HepG2 (cell line): ENCODE results near the gene SLC9A5. TPM values are rescaled to one million over a fixed set of nuclear protein-coding genes. Genes with fewer than 3 reads are reported as not detected.

Source experiments
- ATAC-seq: fragments of 200-7000 bp; cut with Tn5 transposase; 3 replicates; pipeline ENCODE4 v1.9.1; 2020; ENCODE audit warnings: mild to moderate bottlenecking, moderate library complexity
- BruUV-seq: library from RNA; stranded (reverse); fragments of 400-500 nt; replicated peaks from 2 replicates; lab custom pipeline; 2021; lab: Mats Ljungman, UMichigan
- CTCF ChIA-PET: fragments of 300-600 bp; formaldehyde crosslinking; extraction: SDS; loops from one replicate; lab custom pipeline; 2021; ENCODE audit warnings: low total read pairs, inconsistent platforms, low intra/inter-chr PET ratio; lab: Yijun Ruan, JAX
- POLR2A ChIA-PET: fragments of 350-600 bp; sonication (Branson Sonifier 250); formaldehyde crosslinking; loops from one replicate; lab custom pipeline; 2020; ENCODE audit warnings: antibody characterized with exemption, inconsistent platforms; lab: Yijun Ruan, JAX
- DNase-seq: peaks from one replicate; pipeline ENCODE4 v3.0.0-alpha.2; 2015; ENCODE audit warnings: low spot score
- FAIRE-seq: peaks from 3 replicates; lab custom pipeline; 2011; peaks lifted over from hg19 to GRCh38; lab: Jason Lieb, UNC
- H2AFZ ChIP-seq: one replicate; pipeline ENCODE4 v1.6.1; 2011; ENCODE audit warnings: low read length, inconsistent platforms
- H3K27ac ChIP-seq: fragments of 300-600 bp; 3 replicates; pipeline ENCODE4 v1.8.0; 2011; ENCODE audit warnings: mixed run types, mild to moderate bottlenecking, mixed read lengths, low read length, inconsistent platforms; ENCODE audit not compliant: insufficient read depth; ENCODE audit errors: extremely low read length
- H3K27me3 ChIP-seq, 2 experiments: fragments of 200-600 bp in 1 of 2; 2 replicates in 1 of 2; 3 replicates in 1 of 2; pipeline versions ENCODE4 v1.6.0 to v1.8.0; 2011; ENCODE audit warnings: low read length in 2 of 2, mild to moderate bottlenecking in 2 of 2, moderate library complexity in 2 of 2, inconsistent platforms in 1 of 2; ENCODE audit not compliant: insufficient read depth in 2 of 2, control insufficient read depth in 1 of 2
- H3K36me3 ChIP-seq, 2 experiments: fragments of 200-600 bp in 1 of 2; replicated peaks in 1 of 2; 2 replicates in 1 of 2; 3 replicates in 1 of 2; pipeline versions ENCODE4 v1.5.1 to v1.8.0; 2011; ENCODE audit warnings: low read length in 2 of 2, inconsistent platforms in 1 of 2; ENCODE audit not compliant: insufficient read depth in 2 of 2, control insufficient read depth in 1 of 2
- H3K4me1 ChIP-seq: 2 replicates; pipeline ENCODE4 v1.5.1; 2012; ENCODE audit warnings: low read length, inconsistent platforms; ENCODE audit not compliant: insufficient read depth
- H3K4me2 ChIP-seq: 2 replicates; pipeline ENCODE4 v1.6.0; 2011; ENCODE audit warnings: low read depth, low read length, inconsistent platforms
- H3K4me3 ChIP-seq, 3 experiments: fragments of 200-600 bp in 1 of 3; sonication (generic), shearing (Covaris generic) in 1 of 3; replicated peaks in 1 of 3; 2 replicates each; pipeline ENCODE4 v1.5.1; 2011 to 2016; ENCODE audit warnings: low read length in 3 of 3, inconsistent platforms in 2 of 3, low read depth in 2 of 3, mild to moderate bottlenecking in 2 of 3, control low read depth in 1 of 3, mixed read lengths in 1 of 3; ENCODE audit not compliant: insufficient read depth in 1 of 3
- H3K79me2 ChIP-seq: one replicate; pipeline ENCODE4 v1.6.1; 2011; ENCODE audit warnings: low read length, inconsistent platforms; ENCODE audit not compliant: insufficient read depth
- H3K9ac ChIP-seq: 2 replicates; pipeline ENCODE4 v1.6.0; 2011; ENCODE audit warnings: mild to moderate bottlenecking, low read depth, low read length, inconsistent platforms; ENCODE audit not compliant: insufficient read depth
- H3K9me3 ChIP-seq: 2 replicates; pipeline ENCODE4 v1.5.1; 2012; ENCODE audit warnings: mild to moderate bottlenecking, low read length
- H4K20me1 ChIP-seq: 2 replicates; pipeline ENCODE4 v1.6.0; 2011; ENCODE audit warnings: inconsistent platforms, mild to moderate bottlenecking, low read length, moderate library complexity; ENCODE audit not compliant: insufficient read depth
- SIX1 ChIP-seq: sonication (generic); formaldehyde crosslinking; IDR thresholded peaks from 2 replicates; pipeline ENCODE4 v1.4.0; 2020; ENCODE audit warnings: missing genetic modification reagents, borderline replicate concordance
- USF2 ChIP-seq, 2 experiments: sonication (generic) in 1 of 2; formaldehyde crosslinking in 1 of 2; IDR thresholded peaks; 2 replicates each; pipeline versions ENCODE4 v1.5.1 to v1.6.1; 2011 to 2020; ENCODE audit warnings: borderline replicate concordance in 1 of 2, low read depth in 1 of 2, low read length in 1 of 2, mild to moderate bottlenecking in 1 of 2, missing genetic modification reagents in 1 of 2, moderate library complexity in 1 of 2
- ZBTB44 ChIP-seq: sonication (generic); formaldehyde crosslinking; IDR thresholded peaks from 2 replicates; pipeline ENCODE4 v1.4.0; 2020; ENCODE audit warnings: missing genetic modification reagents
- ZFP62 ChIP-seq: sonication (generic); formaldehyde crosslinking; IDR thresholded peaks from 2 replicates; pipeline ENCODE4 v1.4.0; 2020; ENCODE audit warnings: missing genetic modification reagents
- ZNF281 ChIP-seq: sonication (generic); formaldehyde crosslinking; IDR thresholded peaks from 2 replicates; pipeline ENCODE4 v1.4.0; 2020; ENCODE audit warnings: missing genetic modification reagents, borderline replicate concordance
- WGBS: methylation state at CpG from one replicate; pipeline ENCODE4 v1.1.6; 2017; ENCODE audit warnings: low lambda C conversion rate; 5-methylcytosine and 5-hydroxymethylcytosine counted together
- in situ Hi-C: cut with HindIII; loops from 2 replicates; pipeline ENCODE4 v1.10.0; 2017; ENCODE audit warnings: low pct_unique_long_range_greater_than_20kb; ENCODE audit not compliant: extremely low pct_ligation_motif_present
- intact Hi-C: fragments of 100-400 bp; cut with micrococcal nuclease; formaldehyde crosslinking; loops from one replicate; pipeline ENCODE4 v1.10.0; 2022; ENCODE audit not compliant: unreplicated experiment
- polyA plus RNA-seq, 8 experiments: library from polyadenylated mRNA; depleted of rRNA in 3 of 8; stranded (reverse) in 7 of 8; unstranded in 1 of 8; fragments of >200 nt; fragmentation: Illumina TruSeq in 4 of 8; extraction: Trizol in 4 of 8; gene quantifications; 2 replicates each; pipeline versions ENCODE4 v1.2.1 to v1.2.3, GENCODE V29; 2011 to 2016; ENCODE audit warnings: low read depth in 4 of 8, missing spikeins in 1 of 8, mixed read lengths in 1 of 8; ENCODE audit not compliant: insufficient read depth in 1 of 8
- total RNA-seq, 5 experiments: library from RNA; depleted of rRNA; stranded (reverse); fragments of >200 nt; fragmentation: Illumina TruSeq; extraction: Trizol; gene quantifications; 2 replicates each; pipeline ENCODE4 v1.2.3, GENCODE V29; 2016; ENCODE audit warnings: low read depth in 1 of 5

SLC9A5 gene
- total and polyA plus RNA-seq, 2 of the 13 experiments (the other 11 are each of a cell fraction or from before 2014, with no cell fraction given): 0.58 to 1.4 TPM

- no peak for ATAC-seq
- Histone ChIP-seq H3K27me3 (peaks cover 0 to 17% of the 10 kb centered on the region in 2 experiments; a peak in 3 of 5 replicates), H3K79me2 (no peaks in the 10 kb centered on the region), H4K20me1 (no peaks in the 10 kb centered on the region), H3K9ac (peak overlapping the region; percentile 69; the same call in 1 of the 2 replicates), H3K4me3 (peak overlapping the region in 1 of 3 experiments; percentile 85; a peak in 1 of 6 replicates), H3K9me3 (no peaks in the 10 kb centered on the region), H3K4me1 (peaks cover 68% of the 10 kb centered on the region), H3K4me2 (peak overlapping the region; percentile 97), H3K36me3 (peaks cover 2 to 4% of the 10 kb centered on the region in 2 experiments; a peak in 2 of 5 replicates), H2AFZ (no peak overlapping the region), H3K27ac (peak overlapping the region; percentile 73)
- 89% methylated on average over 4 of the region's 4 CpGs for WGBS
- BruUV-seq: TSS peak; percentile 49
- in situ Hi-C loops (no loop called here), intact Hi-C loops (no loop called here)
- TF ChIP-seq USF2 (IDR thresholded peaks at IDR 0.05; ENCODE audit: low read depth, low read length) (no peak), USF2 (CRISPR knock-in tag; IDR thresholded peaks at IDR 0.05; ENCODE audit: borderline replicate concordance) (no peak), ZBTB44 (no peak), ZNF281 (CRISPR knock-in tag) (no peak), SIX1 (CRISPR knock-in tag) (no peak), ZFP62 (no peak)
- DNase-seq: no peak
- POLR2A ChIA-PET: interaction anchor here (4.5 to 6.1 kb wide), 2 partner anchors 13 to 19 kb away, joined by 24 to 71 read pairs; partner anchors contain the start of gene TMEM208
- CTCF ChIA-PET: no interaction called here
- no peak for FAIRE-seq
Observed at GRCh38 chr16:67245186-67245585, 3.6 kb upstream of the SLC9A5 start.
